HT-29 (cell line): ENCODE measurements around the gene EPB41L3. TPM values are rescaled to one million over a fixed set of nuclear protein-coding genes. Genes with fewer than 3 reads are reported as not detected.
"Not testable (repeated sequence)": the region's sequence is repeated elsewhere in the genome, so short reads cannot be mapped to it uniquely, and the experiment has no call there.

Experiments used
- DNase-seq: peaks from one replicate; pipeline ENCODE4 v3.0.0-alpha.2; 2015; ENCODE audit warnings: low spot score
- total RNA-seq: library from RNA; depleted of rRNA; stranded (reverse); fragments of >200 nt; shearing (Covaris generic); gene quantifications from 2 replicates; pipeline ENCODE4 v1.2.3, GENCODE V29; 2014

The EPB41L3 gene
- total RNA-seq, 1 experiment from 2014 or later = not detected

DNA sequence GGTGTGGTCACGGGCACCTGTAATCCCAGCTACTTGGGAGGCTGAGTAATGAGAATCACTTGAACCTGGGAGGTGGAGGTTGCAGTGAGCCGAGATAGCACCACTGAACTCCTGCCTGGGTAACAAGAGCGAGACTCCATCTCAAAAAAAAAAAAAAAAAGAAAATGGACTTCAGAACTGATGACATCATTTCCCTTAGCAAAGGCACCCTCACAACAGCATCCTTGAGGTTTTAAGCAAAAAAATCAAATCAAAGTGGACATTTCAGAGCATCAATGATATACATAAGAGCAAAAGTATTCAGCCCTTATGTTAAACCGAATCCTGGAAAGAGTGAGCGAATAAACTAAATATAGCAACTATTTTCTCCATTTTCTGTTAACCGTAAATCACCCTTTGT is 45.3 kb downstream of the EPB41L3 start:
- DNase-seq = no peak

DNA sequence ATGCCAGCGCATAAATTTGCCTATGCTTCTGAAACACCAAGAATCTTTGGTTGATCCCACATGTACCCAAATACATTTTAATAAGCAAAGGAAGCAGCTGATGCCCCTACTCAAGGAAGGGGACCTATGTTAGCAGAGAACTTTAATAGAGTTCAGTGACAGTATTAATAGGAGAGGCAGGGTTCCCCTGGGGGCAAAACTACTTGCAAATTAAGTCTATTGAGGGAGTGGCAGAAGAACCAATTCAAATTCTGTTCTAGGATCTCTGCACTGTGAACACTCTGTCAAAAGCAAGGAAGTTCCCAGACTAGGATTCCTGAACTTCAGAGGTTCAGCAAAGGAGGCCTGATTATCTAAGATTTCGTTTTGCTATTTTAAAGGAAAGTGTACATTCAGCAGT is 47.5 kb downstream of the EPB41L3 start:
- no peak for DNase-seq

- no peak for DNase-seq
These were observed 52.9 kb downstream of the EPB41L3 start for GRCh38 chr18:5490753-5491480.

- no peak for DNase-seq
These were observed 55.0 kb downstream of the EPB41L3 start for GRCh38 chr18:5488844-5489243.

DNA sequence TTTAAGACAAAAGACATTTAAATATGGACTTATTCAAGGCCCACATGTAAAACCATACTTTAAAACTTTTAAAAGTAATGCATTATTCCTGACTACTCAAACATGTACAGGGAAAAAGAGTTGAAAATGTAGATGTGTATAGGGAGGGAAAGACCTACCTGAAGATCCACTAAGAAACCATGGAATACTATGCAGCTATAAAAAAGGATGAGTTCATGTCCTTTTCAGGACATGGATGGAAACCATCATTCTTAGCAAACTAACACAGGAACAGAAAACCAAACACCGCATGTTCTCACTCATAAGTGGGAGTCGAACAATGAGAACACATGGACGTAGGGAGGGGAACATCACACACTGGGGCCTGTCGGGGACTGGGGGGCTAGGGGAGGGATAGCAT is 55.8 kb downstream of the EPB41L3 start:
- not testable (repeated sequence) for DNase-seq

DNA sequence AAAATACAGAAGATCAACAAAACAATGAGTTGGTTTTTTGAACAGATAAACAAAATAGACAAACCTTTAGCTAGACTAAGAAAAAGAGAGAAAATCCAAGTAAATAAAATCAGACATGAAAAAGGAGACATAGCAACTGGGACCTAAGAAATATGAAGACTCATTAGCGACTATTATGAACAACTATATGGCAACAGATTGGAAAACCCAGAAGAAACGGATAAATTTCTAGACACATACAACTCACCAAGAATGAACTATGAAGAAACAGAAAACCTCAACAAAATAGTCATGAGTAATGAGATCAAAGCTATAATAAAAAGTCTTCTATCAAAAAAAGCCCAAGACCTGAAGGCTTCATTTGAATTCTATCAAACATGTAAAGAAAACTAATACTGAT is 59.3 kb downstream of the EPB41L3 start:
- no peak for DNase-seq

- no peak for DNase-seq
These were observed 62.2 kb downstream of the EPB41L3 start for GRCh38 chr18:5481621-5482020.

DNA sequence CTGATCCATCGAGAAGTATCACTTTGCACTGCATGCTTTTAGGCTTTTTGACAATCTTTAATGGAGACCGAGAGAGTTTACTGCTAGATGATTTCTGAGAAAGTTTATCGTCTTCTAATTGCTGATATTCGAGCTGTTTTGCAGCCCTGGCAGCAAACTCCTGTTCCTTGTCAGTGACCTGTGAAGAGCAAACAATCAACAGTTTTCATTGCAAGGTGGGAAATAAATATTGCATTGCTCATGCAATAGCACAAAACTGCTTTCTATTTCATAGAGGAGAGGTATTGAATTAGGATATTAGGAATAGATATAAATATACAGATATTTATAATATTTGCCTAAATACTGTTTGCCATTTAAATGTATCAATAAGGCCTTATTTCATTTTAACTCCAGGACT is 65.5 kb downstream of the EPB41L3 start:
- DNase-seq = no peak

- no peak for DNase-seq
These were observed 66.6 kb downstream of the EPB41L3 start for GRCh38 chr18:5476961-5477800.

DNA sequence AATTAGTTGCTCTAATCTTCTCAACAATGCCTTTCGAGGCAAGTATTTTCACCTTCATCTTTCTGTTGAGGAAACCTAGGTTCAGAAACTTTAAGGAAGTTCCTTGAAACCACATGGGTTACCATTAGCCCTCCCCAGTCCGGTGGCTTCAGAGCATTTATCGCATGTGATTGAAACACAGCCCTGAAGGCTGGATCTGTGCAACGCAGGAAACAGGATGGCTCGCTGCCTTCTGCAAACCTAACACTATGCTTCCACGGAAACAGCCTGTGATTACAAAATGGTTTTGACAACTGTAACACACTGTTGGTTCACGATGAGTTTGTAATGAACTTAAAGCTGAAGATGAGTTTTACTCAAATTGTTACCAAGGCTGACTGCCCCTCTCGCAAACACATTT is 68.5 kb downstream of the EPB41L3 start:
- no peak for DNase-seq

- no peak for DNase-seq
These were observed 74.5 kb downstream of the EPB41L3 start for GRCh38 chr18:5469340-5469739.

GRCh38 chr18:5468394-5468793 is 75.4 kb downstream of the EPB41L3 start:
- no peak for DNase-seq

DNA sequence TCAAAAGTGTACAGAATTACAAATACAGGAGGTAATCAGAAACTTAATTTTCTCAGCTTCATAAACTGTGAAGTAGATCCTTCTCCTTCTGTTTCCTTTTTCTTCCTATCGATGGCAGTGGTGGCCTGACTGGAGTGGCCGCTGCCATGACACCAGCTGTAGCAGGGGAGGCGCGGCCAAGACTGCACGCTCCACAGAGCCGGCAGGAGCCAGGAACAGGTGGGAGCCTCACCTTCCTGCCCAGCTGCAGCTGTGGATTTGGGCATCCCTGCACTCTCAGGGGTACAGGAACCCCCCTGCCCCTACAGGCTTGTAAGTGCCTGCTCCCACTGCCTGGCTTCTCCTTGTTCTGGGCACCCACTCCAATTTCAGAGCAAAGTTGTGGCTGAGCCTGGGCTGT is 76.1 kb downstream of the EPB41L3 start:
- DNase-seq = no peak

- no peak for DNase-seq
These were observed 77.5 kb downstream of the EPB41L3 start for GRCh38 chr18:5466256-5466655.

GRCh38 chr18:5464251-5464650 is 79.5 kb downstream of the EPB41L3 start:
- no peak for DNase-seq

GRCh38 chr18:5463831-5464230 is 80.0 kb downstream of the EPB41L3 start:
- no peak for DNase-seq

DNA sequence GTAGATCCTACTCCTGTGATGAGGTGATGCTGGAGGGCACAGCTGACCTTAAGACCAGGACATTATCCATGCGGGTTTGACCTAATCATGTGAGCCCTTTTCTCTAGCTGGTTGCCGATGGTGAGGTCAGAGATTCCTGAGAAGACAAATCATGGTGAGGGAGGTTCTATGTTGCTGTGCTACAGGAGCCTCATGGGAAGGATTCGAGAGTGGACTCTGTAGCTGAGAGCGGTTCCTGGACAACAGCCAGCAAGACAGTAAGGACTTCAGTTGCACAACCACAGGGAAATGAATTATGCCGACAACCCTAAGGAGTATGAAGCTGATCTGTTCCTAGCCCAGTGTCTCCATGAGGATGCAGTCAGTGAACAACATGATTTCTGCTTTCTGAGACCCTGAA is 80.4 kb downstream of the EPB41L3 start:
- no peak for DNase-seq

DNA sequence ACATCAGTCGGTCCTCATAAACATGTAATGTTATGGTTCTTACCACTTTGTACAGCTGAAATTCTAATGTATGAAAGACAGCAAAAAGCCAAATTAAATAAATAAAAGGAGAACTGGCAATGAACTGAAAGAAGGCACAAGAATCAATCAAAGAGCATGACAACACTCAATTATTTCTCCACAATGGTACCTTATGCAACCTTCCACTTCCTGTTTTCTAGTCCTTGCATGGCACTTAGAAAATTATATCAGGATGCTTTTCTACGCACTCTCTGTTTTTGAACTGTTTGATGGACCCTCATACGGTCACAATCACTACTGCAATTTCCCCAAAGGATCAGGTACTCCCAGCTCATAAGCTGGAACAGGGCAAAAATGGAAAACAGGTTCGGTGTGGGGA is 81.6 kb downstream of the EPB41L3 start:
- no peak for DNase-seq

DNA sequence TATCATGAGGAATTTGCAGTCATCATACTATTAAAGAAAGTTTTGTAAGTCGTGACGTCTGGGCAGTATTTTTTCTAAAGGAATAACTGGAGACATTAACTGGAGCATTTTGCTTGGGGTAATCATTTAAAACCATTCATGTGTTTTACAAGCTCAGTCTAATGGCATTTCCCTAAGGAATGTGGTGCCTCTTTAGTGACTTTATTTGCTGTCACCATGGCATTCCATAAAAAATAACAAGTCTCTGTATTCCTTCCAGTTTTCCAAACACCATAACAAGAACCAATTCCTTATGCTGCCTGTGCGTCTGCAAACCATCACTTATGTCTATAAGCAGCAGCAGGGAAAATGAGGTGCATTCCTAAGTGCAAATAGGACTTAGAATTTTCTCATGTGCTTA is 82.8 kb downstream of the EPB41L3 start:
- no peak for DNase-seq

DNA sequence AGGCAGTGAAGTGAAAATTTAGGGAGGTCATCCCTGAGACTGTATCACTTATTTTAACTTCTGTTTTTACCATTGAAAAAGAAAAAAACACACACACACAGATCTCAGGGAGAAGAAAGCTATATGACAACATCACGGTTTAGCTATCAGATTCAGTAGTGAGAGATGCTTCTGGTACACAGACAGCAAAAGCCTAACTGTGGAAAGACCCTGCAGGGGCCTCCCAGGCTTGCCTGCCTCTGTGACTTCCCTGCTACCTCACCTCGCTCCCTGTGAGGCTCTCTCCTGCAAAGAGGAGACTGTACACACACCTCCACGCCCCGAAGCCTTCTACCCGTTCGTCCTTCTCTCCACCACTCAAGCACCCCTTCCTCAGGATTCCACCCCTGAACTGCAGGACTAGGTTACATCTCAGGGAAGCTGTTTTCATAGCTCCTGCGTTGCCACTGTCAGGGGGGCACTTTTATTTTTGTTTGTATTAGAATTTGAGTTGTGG is 86.3 kb downstream of the EPB41L3 start:
- DNase-seq = no peak

- DNase-seq = no peak
These were observed 87.0 kb downstream of the EPB41L3 start for GRCh38 chr18:5456577-5457461.

GRCh38 chr18:5455674-5456073 is 88.1 kb downstream of the EPB41L3 start:
- DNase-seq = no peak
